ENCODE measurements around the gene ERAS. TPM values are rescaled to one million over a fixed set of nuclear protein-coding genes. Genes with fewer than 3 reads are reported as not detected.
"Not testable (repeated sequence)": the region's sequence is repeated elsewhere in the genome, so short reads cannot be mapped to it uniquely, and the experiment has no call there.

Gene ERAS
- total RNA-seq, 1 experiment from 2014 or later, result not detected

- no peak for DNase-seq (ENCODE audit: low read depth)
These were observed 5.0 kb downstream of the ERAS start for GRCh38 chrX:48831136-48831908.

GRCh38 chrX:48831909-48832291 is 5.6 kb downstream of the ERAS start:
- DNase-seq (ENCODE audit: low read depth), result no peak

- DNase-seq (ENCODE audit: low read depth), result no peak
These were observed 7.3 kb downstream of the ERAS start for GRCh38 chrX:48833542-48834138.

GRCh38 chrX:48834383-48834709 is 8.0 kb downstream of the ERAS start:
- DNase-seq (ENCODE audit: low read depth), result no peak

- no peak for DNase-seq (ENCODE audit: low read depth)
These were observed 9.4 kb downstream of the ERAS start, which contains the start of gene PCSK1N for GRCh38 chrX:48835524-48836329. Gene PCSK1N (minus strand): TSS chrX:48835610. CDS start chrX:48835532, 78 bp downstream.

- no peak for DNase-seq (ENCODE audit: low read depth)
These were observed 13.4 kb downstream of the ERAS start for GRCh38 chrX:48839686-48840085.

- DNase-seq (ENCODE audit: low read depth), result no peak
These were observed 22.5 kb downstream of the ERAS start for GRCh38 chrX:48848847-48849246.

GRCh38 chrX:48852857-48853256 is 26.5 kb downstream of the ERAS start:
- no peak for DNase-seq (ENCODE audit: low read depth)

GRCh38 chrX:48853494-48853893 is 27.2 kb downstream of the ERAS start:
- not testable (repeated sequence) for DNase-seq (ENCODE audit: low read depth)

- DNase-seq (ENCODE audit: low read depth), result not testable (repeated sequence)
These were observed 27.9 kb downstream of the ERAS start for GRCh38 chrX:48854121-48854804.

GRCh38 chrX:48854898-48855297 is 28.6 kb downstream of the ERAS start:
- DNase-seq (ENCODE audit: low read depth), result peak; percentile 25

GRCh38 chrX:48864210-48864609 is 37.9 kb downstream of the ERAS start:
- peak; percentile 64 for DNase-seq (ENCODE audit: low read depth)

- not testable (repeated sequence) for DNase-seq (ENCODE audit: low read depth)
These were observed 45.7 kb downstream of the ERAS start for GRCh38 chrX:48872017-48872416.

- not testable (repeated sequence) for DNase-seq (ENCODE audit: low read depth)
These were observed 50.6 kb downstream of the ERAS start for GRCh38 chrX:48876944-48877343.

Small RNA genes lying within 50 kb of the gene (small RNA-seq; reads per million reads assigned to genes)
- gene RNU6-29P, result 0.11 reads per million

Other genes with a start within 250 kb of the ERAS start
- 66.1 and 74.0 TPM in 2 replicates for gene WDR13, start 229.0 kb upstream of the ERAS start, total RNA-seq (2014; rRNA removed; shearing (Covaris generic))
- 0.20 and 0.47 TPM in 2 replicates for gene WAS, start 142.7 kb upstream of the ERAS start, total RNA-seq (2014; rRNA removed; shearing (Covaris generic))
- 10.1 and 11.2 TPM in 2 replicates for gene SUV39H1, start 129.8 kb upstream of the ERAS start, total RNA-seq (2014; rRNA removed; shearing (Covaris generic))
- gene GLOD5, start 64.8 kb upstream of the ERAS start, total RNA-seq (2014; rRNA removed; shearing (Covaris generic)), result not detected in 2 replicates
- gene GATA1, start 39.9 kb upstream of the ERAS start, total RNA-seq (2014; rRNA removed; shearing (Covaris generic)), result not detected in 2 replicates
- gene HDAC6, start 24.4 kb upstream of the ERAS start, total RNA-seq (2014; rRNA removed; shearing (Covaris generic)), result 11.0 and 12.0 TPM in 2 replicates
- gene PCSK1N, start 9.1 kb downstream of the ERAS start, total RNA-seq (2014; rRNA removed; shearing (Covaris generic)), result not detected in 2 replicates
- gene TIMM17B, start 71.3 kb downstream of the ERAS start, total RNA-seq (2014; rRNA removed; shearing (Covaris generic)), result 63.0 and 65.9 TPM in 2 replicates
- 80.8 and 109 TPM in 2 replicates for gene PQBP1, start 71.4 kb downstream of the ERAS start, total RNA-seq (2014; rRNA removed; shearing (Covaris generic))
- 19.4 and 30.6 TPM in 2 replicates for gene SLC35A2, start 85.1 kb downstream of the ERAS start, total RNA-seq (2014; rRNA removed; shearing (Covaris generic))
- 0.03 and 0.16 TPM in 2 replicates for gene PIM2, start 92.5 kb downstream of the ERAS start, total RNA-seq (2014; rRNA removed; shearing (Covaris generic))
- gene OTUD5, start 131.1 kb downstream of the ERAS start, total RNA-seq (2014; rRNA removed; shearing (Covaris generic)), result 30.0 and 31.7 TPM in 2 replicates
- 0.23 and 0.42 TPM in 2 replicates for gene KCND1, start 145.3 kb downstream of the ERAS start, total RNA-seq (2014; rRNA removed; shearing (Covaris generic))
- 11.9 and 13.9 TPM in 2 replicates for gene GRIPAP1, start 175.8 kb downstream of the ERAS start, total RNA-seq (2014; rRNA removed; shearing (Covaris generic))
- 52.6 and 65.8 TPM in 2 replicates for gene TFE3, start 216.8 kb downstream of the ERAS start, total RNA-seq (2014; rRNA removed; shearing (Covaris generic))
- gene CCDC120, start 232.5 kb downstream of the ERAS start, total RNA-seq (2014; rRNA removed; shearing (Covaris generic)), result 0.14 TPM in 1 of 2 replicates, not detected in the other
- gene PRAF2, start 247.5 kb downstream of the ERAS start, total RNA-seq (2014; rRNA removed; shearing (Covaris generic)), result 8.6 and 22.1 TPM in 2 replicates

All from HT1080 (cell line).